CD4-positive, alpha-beta T cell (primary cell): ENCODE results near the gene CERT1. TPM values are rescaled to one million over a fixed set of nuclear protein-coding genes. Genes with fewer than 3 reads are reported as not detected.

Experiments
- ATAC-seq: fragments of 200-7000 bp; cut with Tn5 transposase; one replicate; pipeline ENCODE4 v1.10.0; 2022; ENCODE audit warnings: mild to moderate bottlenecking; ENCODE audit not compliant: poor library complexity
- CTCF ChIA-PET: fragments of 350-600 bp; sonication (Branson Sonifier 250); formaldehyde crosslinking; loops from one replicate; lab custom pipeline; 2021; ENCODE audit warnings: antibody characterized with exemption, inconsistent platforms; lab: Charles Lee
- POLR2A ChIA-PET: fragments of 350-600 bp; sonication (Branson Sonifier 250); formaldehyde crosslinking; loops from one replicate; lab custom pipeline; 2021; ENCODE audit warnings: antibody characterized with exemption, inconsistent platforms; lab: Charles Lee
- DNase-seq, 14 experiments: peaks; one replicate each; pipeline ENCODE4 v3.0.0-alpha.2; 2013 to 2020; ENCODE audit warnings: mixed read lengths in 2 of 14
- H3K27ac ChIP-seq, 2 donors: one replicate each; pipeline versions ENCODE4 v1.5.1 to v1.7.0; 2013; ENCODE audit warnings: low read length in 2 of 2, low read depth in 1 of 2, mild to moderate bottlenecking in 1 of 2
- H3K27me3 ChIP-seq, 2 experiments: 1 replicate in 1 of 2; 2 replicates in 1 of 2; pipeline versions ENCODE4 v1.6.1 to v1.7.0; 2013; ENCODE audit warnings: low read length in 2 of 2, control low read depth in 1 of 2, mild to moderate bottlenecking in 1 of 2, moderate library complexity in 1 of 2; ENCODE audit not compliant: insufficient read depth in 2 of 2, control insufficient read depth in 1 of 2
- H3K36me3 ChIP-seq: one replicate; pipeline ENCODE4 v1.6.1; 2013; ENCODE audit warnings: low read length, control low read depth; ENCODE audit not compliant: insufficient read depth
- H3K4me1 ChIP-seq: one replicate; pipeline ENCODE4 v1.6.1; 2013; ENCODE audit warnings: low read length, control low read depth; ENCODE audit not compliant: insufficient read depth
- H3K4me3 ChIP-seq: one replicate; pipeline ENCODE4 v1.5.1; 2013; ENCODE audit warnings: mild to moderate bottlenecking, low read length, moderate library complexity
- H3K9me3 ChIP-seq, 2 experiments: 1 replicate in 1 of 2; 2 replicates in 1 of 2; pipeline versions ENCODE4 v1.6.1 to v1.7.0; 2013; ENCODE audit warnings: low read length in 2 of 2, mild to moderate bottlenecking in 2 of 2, control low read depth in 1 of 2, moderate library complexity in 1 of 2; ENCODE audit not compliant: control insufficient read depth in 1 of 2, insufficient read depth in 1 of 2
- H3K27ac Mint-ChIP-seq: one replicate; pipeline ENCODE4 v1.8.0; 2020; ENCODE audit warnings: mixed read lengths
- H3K27me3 Mint-ChIP-seq: one replicate; pipeline ENCODE4 v1.8.0; 2021; ENCODE audit warnings: mixed read lengths
- H3K36me3 Mint-ChIP-seq: one replicate; pipeline ENCODE4 v1.8.0; 2021; ENCODE audit warnings: low read depth, mixed read lengths
- H3K4me1 Mint-ChIP-seq: one replicate; pipeline ENCODE4 v1.8.0; 2021; ENCODE audit warnings: low read depth, mixed read lengths
- H3K4me3 Mint-ChIP-seq: one replicate; pipeline ENCODE4 v1.8.0; 2020; ENCODE audit warnings: mild to moderate bottlenecking, mixed read lengths
- H3K9me3 Mint-ChIP-seq: one replicate; pipeline ENCODE4 v1.8.0; 2020; ENCODE audit warnings: mixed read lengths
- CTCF ChIP-seq: fragments of 200-600 bp; IDR thresholded peaks from one replicate; pipeline ENCODE4 v1.8.0; 2022; ENCODE audit warnings: antibody characterized with exemption, mild to moderate bottlenecking
- intact Hi-C, 2 experiments: fragments of 100-400 bp; cut with DNase I in 1 of 2; cut with micrococcal nuclease in 1 of 2; formaldehyde crosslinking; loops; one replicate each; pipeline versions ENCODE4 v1.15.1 to v1.9.0; 2023 to 2025; cut with DNase I, micrococcal nuclease
- total RNA-seq, 174 experiments: library from RNA in 2 of 174; stranded (reverse) in 2 of 174; gene quantifications; one replicate each; pipeline ENCODE4 v1.2.3 and lab custom pipeline; 2021 to 2026

The CERT1 gene
- total RNA-seq, 2 experiments from 2014 or later, result 26.5 to 28.7 TPM

- peaks cover 11% of the 10 kb centered on the region for H3K9me3 Mint-ChIP-seq
- peaks cover 0 to 2% of the 10 kb centered on the region in 2 experiments for H3K9me3 ChIP-seq
- H3K4me3 Mint-ChIP-seq, result no peak overlapping the region
- intact Hi-C loops, result no loop called here
- no peak overlapping the region for H3K27ac ChIP-seq
- H3K27me3 ChIP-seq, result no peaks in the 10 kb centered on the region
- peaks cover 53% of the 10 kb centered on the region for H3K36me3 Mint-ChIP-seq
- peaks cover 10% of the 10 kb centered on the region for H3K4me1 ChIP-seq
- H3K4me3 ChIP-seq, result no peak overlapping the region
- CTCF ChIA-PET, result no interaction called here
- no peaks in the 10 kb centered on the region for H3K27me3 Mint-ChIP-seq
- no peak overlapping the region for H3K27ac Mint-ChIP-seq
- POLR2A ChIA-PET, result no interaction called here
- ATAC-seq (no peak), DNase-seq (no peak)
- no peak for TF ChIP-seq CTCF
- H3K36me3 ChIP-seq, result peaks cover 9% of the 10 kb centered on the region
- peaks cover 34% of the 10 kb centered on the region for H3K4me1 Mint-ChIP-seq
Observed at GRCh38 chr5:75532190-75532589, 20.8 kb upstream of the CERT1 start.

GRCh38 chr5:75529185-75529584, 17.8 kb upstream of the CERT1 start:
- ChIA-PET POLR2A (no interaction called here), CTCF (no interaction called here)
- Histone ChIP-seq H3K4me3 (no peak overlapping the region), H3K27ac (no peak overlapping the region), H3K4me1 (no peaks in the 10 kb centered on the region), H3K9me3 (peaks cover 0 to 2% of the 10 kb centered on the region in 2 experiments), H3K36me3 (no peaks in the 10 kb centered on the region), H3K27me3 (no peaks in the 10 kb centered on the region)
- intact Hi-C loops, result no loop called here
- TF ChIP-seq CTCF, result no peak
- Mint-ChIP-seq H3K27ac (peak overlapping the region; percentile 21), H3K9me3 (peaks cover 5% of the 10 kb centered on the region), H3K4me1 (peaks cover 35% of the 10 kb centered on the region), H3K36me3 (peaks cover 31% of the 10 kb centered on the region), H3K27me3 (no peaks in the 10 kb centered on the region), H3K4me3 (no peak overlapping the region)
- ATAC-seq, result no peak
- DNase-seq, result no peak

GRCh38 chr5:75526070-75526469, 14.6 kb upstream of the CERT1 start:
- H3K27ac ChIP-seq, result no peak overlapping the region
- no peaks in the 10 kb centered on the region for H3K27me3 ChIP-seq
- DNase-seq, result no peak
- Mint-ChIP-seq H3K27ac (peak overlapping the region; percentile 7), H3K9me3 (peaks cover 4% of the 10 kb centered on the region), H3K36me3 (peaks cover 17% of the 10 kb centered on the region), H3K4me3 (no peak overlapping the region), H3K27me3 (no peaks in the 10 kb centered on the region), H3K4me1 (peaks cover 43% of the 10 kb centered on the region)
- ChIA-PET CTCF (interaction anchor here (0.7 kb wide), 1 partner anchor 26 kb away, joined by 3 read pairs; no protein-coding TSS in a partner anchor), POLR2A (interaction anchor here (1.2 kb wide), 1 partner anchor 14 kb away, joined by 3 read pairs; the partner anchor contains the start of genes CERT1 and POLK)
- no peak for TF ChIP-seq CTCF
- H3K9me3 ChIP-seq, result peaks cover 0 to 6% of the 10 kb centered on the region in 2 experiments
- H3K4me3 ChIP-seq, result no peak overlapping the region
- no peaks in the 10 kb centered on the region for H3K4me1 ChIP-seq
- intact Hi-C loops, result no loop called here
- ATAC-seq, result no peak
- H3K36me3 ChIP-seq, result no peaks in the 10 kb centered on the region
